GM23338 (cell line): ENCODE results near the gene NFE2L1.

Source experiments
- CREB1 ChIP-seq: fragments of 250-450 bp; sonication (Bioruptor Pico); IDR thresholded peaks from 2 replicates; pipeline ENCODE4 v1.5.0; 2020; ENCODE audit warnings: low read depth, mild to moderate bottlenecking, moderate library complexity
- EZH2 ChIP-seq: fragments of 200-600 bp; sonication (generic); IDR thresholded peaks from one replicate; pipeline ENCODE4 v1.8.0; 2017; ENCODE audit warnings: antibody characterized with exemption, mild to moderate bottlenecking, low read depth; ENCODE audit not compliant: unreplicated experiment
- EZH2phosphoT487 ChIP-seq: fragments of 200-600 bp; sonication (generic); IDR thresholded peaks from one replicate; pipeline ENCODE4 v1.8.1; 2018; ENCODE audit warnings: antibody characterized with exemption; ENCODE audit not compliant: unreplicated experiment
- POLR2AphosphoS5 ChIP-seq: IDR thresholded peaks from 2 replicates; pipeline ENCODE4 v1.6.1; 2016; ENCODE audit warnings: antibody characterized with exemption, low read depth
- TF ChIP-seq, protein P1 (sequence below): IDR thresholded peaks from one replicate; pipeline ENCODE4 v1.6.1; 2018; ENCODE audit warnings: antibody characterized with exemption; ENCODE audit not compliant: unreplicated experiment
- TF ChIP-seq, protein P2 (sequence below), 2 experiments: fragments of 200-600 bp in 1 of 2; sonication (generic) in 1 of 2; conservative IDR thresholded peaks; 2 replicates each; pipeline versions ENCODE4 v1.5.1 to v1.6.1; 2016 to 2017; ENCODE audit warnings: antibody characterized with exemption in 2 of 2, low read depth in 2 of 2, mild to moderate bottlenecking in 2 of 2, moderate library complexity in 1 of 2

DNA sequence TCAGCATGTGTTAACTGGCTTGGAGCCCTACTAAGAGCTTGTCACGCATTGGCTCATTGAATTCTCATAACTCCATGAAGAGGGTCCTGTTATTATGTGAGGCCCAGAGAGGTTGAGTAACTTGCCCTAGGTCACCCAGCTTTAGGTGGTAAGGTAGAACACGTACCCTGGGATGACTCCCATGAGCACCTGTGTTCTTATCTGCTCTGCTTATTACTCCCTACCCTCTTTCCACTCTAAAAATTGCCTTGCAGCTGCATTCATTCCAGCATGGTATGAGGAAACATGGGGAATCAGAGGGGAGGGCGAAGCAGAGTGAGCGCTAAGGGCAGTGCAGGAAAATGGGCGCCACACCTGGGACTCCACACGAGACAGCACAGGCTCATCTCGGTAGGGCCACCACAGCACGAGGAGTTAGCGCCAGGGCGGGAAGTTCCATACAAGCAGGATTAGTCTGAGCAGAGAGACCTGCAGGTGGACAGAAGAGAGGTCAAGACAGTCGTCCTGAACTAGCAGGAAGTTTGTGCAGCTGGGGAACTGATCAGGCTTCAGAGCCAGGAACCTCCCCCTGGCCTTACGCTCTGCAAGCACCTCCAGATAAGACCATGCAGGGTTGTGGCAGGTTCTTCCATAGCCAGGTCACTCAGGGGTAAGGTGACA lies 20.7 kb upstream of the NFE2L1 start:
- TF ChIP-seq, protein P1, sequence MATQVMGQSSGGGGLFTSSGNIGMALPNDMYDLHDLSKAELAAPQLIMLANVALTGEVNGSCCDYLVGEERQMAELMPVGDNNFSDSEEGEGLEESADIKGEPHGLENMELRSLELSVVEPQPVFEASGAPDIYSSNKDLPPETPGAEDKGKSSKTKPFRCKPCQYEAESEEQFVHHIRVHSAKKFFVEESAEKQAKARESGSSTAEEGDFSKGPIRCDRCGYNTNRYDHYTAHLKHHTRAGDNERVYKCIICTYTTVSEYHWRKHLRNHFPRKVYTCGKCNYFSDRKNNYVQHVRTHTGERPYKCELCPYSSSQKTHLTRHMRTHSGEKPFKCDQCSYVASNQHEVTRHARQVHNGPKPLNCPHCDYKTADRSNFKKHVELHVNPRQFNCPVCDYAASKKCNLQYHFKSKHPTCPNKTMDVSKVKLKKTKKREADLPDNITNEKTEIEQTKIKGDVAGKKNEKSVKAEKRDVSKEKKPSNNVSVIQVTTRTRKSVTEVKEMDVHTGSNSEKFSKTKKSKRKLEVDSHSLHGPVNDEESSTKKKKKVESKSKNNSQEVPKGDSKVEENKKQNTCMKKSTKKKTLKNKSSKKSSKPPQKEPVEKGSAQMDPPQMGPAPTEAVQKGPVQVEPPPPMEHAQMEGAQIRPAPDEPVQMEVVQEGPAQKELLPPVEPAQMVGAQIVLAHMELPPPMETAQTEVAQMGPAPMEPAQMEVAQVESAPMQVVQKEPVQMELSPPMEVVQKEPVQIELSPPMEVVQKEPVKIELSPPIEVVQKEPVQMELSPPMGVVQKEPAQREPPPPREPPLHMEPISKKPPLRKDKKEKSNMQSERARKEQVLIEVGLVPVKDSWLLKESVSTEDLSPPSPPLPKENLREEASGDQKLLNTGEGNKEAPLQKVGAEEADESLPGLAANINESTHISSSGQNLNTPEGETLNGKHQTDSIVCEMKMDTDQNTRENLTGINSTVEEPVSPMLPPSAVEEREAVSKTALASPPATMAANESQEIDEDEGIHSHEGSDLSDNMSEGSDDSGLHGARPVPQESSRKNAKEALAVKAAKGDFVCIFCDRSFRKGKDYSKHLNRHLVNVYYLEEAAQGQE: no peak
- TF ChIP-seq, protein P2, sequence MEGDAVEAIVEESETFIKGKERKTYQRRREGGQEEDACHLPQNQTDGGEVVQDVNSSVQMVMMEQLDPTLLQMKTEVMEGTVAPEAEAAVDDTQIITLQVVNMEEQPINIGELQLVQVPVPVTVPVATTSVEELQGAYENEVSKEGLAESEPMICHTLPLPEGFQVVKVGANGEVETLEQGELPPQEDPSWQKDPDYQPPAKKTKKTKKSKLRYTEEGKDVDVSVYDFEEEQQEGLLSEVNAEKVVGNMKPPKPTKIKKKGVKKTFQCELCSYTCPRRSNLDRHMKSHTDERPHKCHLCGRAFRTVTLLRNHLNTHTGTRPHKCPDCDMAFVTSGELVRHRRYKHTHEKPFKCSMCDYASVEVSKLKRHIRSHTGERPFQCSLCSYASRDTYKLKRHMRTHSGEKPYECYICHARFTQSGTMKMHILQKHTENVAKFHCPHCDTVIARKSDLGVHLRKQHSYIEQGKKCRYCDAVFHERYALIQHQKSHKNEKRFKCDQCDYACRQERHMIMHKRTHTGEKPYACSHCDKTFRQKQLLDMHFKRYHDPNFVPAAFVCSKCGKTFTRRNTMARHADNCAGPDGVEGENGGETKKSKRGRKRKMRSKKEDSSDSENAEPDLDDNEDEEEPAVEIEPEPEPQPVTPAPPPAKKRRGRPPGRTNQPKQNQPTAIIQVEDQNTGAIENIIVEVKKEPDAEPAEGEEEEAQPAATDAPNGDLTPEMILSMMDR (conservative IDR thresholded peaks at IDR 0.05; ENCODE audit: low read depth in 2 of 2): no peak
- TF ChIP-seq EZH2: no peak
- no peak for TF ChIP-seq POLR2AphosphoS5
- TF ChIP-seq CREB1: no peak
- TF ChIP-seq EZH2phosphoT487: no peak
